ENCODE measurements around the gene COG4.
"Not testable (repeated sequence)": the region's sequence is repeated elsewhere in the genome, so short reads cannot be mapped to it uniquely, and the experiment has no call there.

Gene COG4

DNA sequence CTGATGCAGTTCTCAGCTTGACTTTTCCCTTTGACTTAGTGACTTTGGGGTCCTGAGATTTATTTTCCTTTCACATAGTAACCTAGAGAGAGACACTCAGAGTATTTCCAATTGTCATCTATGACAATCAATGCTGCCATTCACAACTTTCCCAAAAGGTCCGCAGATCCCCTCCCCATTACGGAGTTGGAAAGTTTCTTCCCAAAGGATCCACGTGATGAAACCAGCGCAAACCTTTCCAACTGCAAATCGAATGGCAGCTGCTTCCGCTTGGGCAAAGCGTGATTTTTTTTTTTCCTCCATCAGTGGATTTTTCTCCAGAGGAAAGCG is 69.5 kb downstream of the COG4 start:
- no peak for DNase-seq

DNA sequence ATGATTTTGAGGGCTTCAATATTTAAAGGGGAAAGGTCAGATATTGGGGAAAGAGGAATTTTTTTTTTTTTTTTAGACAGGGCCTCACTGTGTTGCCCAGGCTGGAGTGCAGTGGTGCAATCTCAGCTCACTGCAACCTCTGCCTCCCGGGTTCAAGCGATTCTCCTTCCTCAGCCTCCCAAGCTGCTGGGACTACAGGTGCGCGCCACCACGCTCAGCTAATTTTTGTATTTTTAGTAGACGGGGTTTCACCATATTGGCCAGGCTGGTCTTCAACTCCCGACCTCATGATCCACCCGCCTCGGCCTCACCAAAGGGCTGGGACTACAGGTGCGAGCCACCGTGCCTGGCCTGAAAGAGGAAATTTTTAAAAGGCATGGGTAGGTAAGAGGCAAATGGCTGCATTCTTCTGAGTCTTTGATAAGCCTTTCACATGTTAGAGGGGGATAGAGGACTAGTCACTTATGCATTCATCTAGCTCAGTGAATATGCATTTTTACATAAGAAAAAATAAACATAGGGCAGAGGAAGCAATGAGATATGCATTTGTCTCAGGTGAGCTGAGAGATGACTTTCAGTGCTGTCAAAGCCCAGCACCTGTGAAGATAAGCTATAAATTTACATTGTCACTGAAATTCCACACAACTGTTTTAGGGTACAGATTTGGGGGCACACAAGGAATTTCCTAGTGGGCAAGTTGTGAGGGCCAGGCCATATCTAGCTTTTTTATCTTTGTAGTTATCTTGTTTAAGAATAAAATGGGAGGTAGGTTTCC is 70.0 kb downstream of the COG4 start:
- DNase-seq = no peak

DNA sequence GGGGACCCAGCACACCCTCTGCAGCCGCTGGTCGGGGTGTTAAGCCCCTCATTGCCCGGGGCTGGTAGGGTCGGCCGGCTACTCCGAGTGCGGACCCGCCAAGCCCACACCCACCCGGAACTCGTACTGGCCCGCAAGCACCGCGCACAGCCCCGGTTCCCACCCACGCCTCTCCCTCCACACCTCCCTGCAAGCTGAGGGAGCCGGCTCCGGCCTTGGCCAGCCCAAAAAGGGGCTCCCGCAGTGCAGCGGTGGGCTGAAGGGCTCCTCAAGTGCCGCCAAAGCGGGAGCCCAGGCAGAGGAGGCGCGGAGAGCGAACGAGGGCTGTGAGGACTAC is 72.4 kb downstream of the COG4 start:
- DNase-seq = not testable (repeated sequence)

DNA sequence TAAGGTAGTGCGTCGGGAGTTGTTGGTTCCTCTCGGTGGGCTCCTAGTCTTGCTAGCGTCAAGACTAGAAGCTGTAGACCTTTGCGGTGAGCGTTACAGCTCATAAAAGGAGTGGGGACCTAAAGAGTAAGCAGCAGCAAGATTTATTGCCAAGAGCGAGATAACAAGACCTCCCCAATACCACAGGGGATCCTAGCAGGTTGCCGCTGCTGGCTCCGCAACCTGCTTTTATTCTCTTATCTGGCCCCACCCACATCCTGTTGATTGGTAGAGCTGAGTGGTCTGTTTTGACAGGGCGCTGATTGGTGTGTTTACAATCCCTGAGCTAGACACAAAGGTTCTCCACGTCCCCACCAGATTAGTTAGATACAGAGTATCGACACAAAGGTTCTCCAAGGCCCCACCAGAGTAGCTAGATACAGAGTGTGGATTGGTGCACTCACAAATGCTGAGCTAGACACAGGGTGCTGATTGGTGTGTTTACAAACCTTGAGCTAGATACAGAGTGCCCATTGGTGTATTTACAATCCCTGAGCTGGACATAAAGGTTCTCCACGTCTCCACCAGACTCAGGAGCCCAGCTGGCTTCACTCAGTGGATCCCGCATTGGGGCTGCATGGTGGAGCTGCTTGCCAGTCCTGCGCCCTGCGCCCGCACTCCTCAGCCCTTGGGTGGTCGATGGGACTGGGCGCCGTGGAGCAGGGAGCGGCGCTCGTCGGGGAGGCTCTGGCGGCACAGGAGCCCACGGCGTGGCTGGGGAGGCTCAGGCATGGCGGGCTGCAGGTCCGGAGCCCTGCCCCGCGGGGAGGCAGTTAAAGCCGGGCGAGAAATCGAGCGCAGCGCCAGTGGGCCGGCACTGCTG is 73.0 kb downstream of the COG4 start:
- not testable (repeated sequence) for DNase-seq

DNA sequence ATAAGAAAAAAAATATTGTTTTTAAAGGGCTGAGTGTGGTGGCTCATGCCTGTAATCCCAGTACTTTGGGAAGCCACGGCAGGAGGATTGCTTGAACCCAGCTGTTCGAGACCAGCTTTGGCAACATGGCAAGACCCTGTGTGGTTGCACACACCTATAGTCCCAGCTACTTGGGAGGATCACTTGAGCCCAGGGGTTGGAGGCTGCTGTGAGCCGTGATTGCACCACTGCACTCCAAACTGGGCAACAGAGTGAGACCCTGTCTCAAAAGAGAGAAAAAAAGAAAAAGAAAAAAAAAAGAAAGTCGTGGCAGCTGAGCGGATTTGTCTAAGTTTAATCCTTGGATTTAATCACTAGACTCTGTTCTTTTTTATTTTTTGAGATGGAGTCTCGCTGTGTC is 75.3 kb downstream of the COG4 start:
- DNase-seq = no peak

DNA sequence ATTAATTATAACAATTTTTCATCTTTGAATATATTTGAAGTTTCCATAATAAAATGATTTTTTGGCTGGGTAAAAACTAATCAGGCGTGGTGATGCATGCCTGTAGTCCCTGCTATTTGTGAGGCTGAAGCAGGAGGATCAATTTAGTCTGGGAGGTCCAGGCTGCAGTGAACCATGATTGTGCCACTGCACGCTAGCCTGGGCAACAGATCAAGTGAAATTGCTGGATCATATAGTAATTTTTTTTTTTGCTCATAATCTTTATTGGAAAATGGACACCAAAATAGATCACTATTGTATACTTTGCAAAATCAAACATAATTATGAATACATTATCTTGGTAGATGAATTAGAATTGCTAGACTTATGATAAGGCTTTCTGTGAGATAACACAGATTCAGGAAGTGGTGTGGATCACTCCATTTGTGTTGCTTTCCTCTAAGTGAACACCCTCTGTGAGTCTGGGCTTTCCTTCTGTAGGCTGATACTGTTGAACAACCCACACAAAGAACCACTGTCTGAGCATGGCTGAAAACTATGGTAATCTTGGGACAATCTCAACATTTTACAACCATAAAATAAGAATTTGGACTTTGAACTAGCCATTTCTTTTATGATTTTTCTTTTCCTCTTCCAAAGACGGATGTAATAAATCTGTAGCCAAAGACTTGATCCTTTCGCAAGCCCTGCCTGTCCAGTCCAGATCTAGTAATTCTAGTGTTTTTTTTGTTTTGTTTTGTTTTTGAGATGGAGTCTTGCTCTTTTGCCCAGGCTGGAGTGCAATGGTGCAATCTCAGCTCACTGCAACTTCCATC is 78.9 kb downstream of the COG4 start:
- DNase-seq = no peak

DNA sequence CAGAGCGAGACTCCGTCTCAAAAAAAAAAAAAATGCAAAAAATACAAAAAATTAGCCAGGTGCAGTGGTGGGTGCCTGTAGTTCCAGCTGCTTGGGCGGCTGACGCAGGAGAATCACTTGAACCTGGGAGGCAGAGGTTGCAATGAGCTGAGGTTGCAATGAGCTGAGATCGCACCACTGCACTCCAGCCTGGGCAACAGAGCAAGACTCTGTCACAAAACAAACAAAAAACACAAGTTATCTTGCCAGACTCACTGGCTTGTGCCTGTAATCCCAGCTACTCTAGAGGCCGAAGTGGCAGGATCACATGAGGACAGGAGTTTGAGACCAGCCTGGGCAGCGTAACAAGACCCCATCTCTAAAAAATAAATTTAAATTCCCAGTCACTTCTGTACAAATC is 81.0 kb downstream of the COG4 start:
- DNase-seq = no peak

DNA sequence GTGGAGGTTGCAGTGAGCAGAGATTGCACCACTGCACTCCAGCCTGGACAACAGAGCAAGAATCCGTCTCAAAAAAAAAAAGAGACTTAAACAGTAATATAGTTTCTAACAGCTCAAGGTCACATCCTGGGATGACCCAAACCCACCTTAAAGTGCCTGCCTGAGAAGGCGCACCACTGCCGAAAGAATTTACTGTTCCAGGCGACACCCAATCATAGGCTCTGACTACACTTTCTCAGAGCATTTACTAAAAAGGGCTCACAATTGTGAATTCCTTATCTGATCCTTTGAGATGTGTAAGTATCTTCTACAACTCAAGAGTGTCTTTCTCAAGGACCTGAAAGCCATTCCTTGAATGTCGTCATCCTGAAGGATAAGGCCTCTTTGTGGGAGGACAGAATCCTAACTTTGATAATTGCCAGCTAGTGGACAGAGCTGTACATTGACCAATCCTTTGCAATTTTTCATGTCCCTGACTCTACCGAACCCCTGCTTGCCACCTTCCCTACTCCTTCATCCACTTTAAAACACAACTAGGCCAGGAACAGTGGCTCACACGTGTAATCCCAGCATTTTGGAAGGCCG is 81.9 kb downstream of the COG4 start:
- no peak for DNase-seq

DNA sequence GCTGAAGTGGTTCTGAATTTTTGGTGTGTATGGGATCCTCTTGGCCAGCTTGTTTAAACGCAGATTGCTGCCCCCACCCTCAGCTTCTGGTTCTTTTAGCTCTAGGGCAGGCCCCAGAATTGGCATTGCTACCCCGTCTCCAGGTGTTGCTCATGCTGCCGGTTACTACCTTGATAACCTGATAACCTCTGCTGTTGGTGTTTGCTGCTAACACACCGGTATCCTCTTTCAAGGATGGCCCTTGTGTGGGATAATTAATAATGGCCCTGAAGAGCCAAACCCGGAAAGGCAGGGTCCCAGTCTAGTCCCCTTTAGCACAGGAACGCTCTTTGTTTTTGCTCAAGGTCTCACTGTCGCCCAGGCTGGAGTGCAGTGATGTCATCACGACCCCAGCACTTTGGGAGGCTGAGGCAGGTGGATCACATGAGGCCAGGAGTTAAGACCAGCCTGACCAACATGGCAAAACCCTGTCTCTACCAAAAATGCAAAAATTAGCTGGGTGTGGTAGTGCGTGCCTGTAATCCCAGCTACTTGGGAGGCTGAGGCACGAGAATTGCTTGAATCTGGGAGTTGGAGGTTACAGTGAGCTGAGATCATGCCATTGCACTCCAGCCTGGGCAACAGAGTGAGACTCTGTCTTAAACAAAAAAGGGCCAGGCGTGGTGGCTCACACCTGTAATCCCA is 83.2 kb downstream of the COG4 start:
- DNase-seq = no peak

DNA sequence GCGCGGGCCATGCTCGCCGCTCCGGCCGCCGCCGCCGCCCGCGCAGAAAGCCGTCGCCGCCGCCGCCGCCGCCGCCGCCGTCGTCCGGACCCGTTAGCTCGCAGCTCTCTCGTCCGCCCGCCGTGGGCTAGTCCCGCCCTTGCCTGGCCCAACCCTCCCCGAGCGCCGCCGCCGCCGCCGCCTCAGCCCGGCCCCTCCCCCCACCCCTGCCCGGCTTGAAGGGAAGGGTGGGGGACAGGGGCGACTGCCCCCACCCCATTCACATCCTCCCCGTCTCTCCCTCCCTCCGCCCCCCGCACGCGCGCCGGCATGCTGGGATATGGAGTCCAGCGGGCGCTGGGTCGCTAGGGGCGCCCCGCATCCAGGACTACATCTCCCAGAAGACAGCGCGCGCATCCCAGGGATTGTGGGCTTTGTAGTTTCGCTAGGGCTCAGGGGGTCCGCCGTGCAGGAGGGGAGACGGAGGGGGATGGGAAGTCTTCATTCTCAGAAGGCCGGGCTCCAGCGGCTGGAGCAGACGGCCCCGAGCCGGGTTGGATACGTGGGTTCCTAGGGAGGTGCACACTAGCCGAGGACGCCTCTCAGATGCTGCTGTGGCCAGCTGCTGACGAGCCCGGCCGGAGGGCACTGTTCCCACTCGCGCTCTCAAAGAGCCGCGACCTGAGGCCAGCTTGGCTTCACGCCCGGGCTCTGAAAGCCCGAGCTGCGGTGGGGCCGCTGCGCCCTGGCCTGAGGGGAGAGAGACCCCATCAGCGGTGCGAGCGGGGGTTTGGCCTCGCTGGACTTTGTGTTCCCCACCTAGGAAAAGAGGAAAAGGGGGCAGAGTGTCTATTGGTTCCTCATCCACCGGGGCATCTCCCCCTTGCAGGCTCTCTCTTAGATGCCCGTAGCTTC is 84.1 kb downstream of the COG4 start, which contains the start of gene ST3GAL2:
Gene ST3GAL2 (minus strand): TSS at position 132 of the 894 bp plus-strand sequence. CDS start 40,570 bp downstream, outside the sequence.
- peak; percentile 63 for DNase-seq

DNA sequence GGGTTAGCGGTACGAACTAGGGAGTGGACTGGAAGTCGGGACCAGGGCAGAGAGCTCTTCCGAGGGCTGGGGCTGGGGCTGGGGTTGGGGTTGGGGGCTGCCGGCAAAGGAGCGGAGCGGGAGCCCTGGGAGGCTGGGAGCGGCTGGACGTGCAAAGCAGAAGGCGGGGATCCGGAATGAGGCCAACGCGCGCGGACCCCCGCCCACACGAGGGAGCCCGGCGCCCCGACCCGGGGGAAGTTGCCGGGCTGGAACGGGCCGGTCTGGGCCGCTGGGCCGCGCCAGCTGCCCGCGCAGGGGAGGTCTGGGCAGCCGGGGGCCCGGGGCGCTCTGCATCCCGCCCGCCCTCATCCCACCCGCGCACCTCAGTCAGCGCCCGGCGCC is 84.8 kb downstream of the COG4 start:
- no peak for DNase-seq

DNA sequence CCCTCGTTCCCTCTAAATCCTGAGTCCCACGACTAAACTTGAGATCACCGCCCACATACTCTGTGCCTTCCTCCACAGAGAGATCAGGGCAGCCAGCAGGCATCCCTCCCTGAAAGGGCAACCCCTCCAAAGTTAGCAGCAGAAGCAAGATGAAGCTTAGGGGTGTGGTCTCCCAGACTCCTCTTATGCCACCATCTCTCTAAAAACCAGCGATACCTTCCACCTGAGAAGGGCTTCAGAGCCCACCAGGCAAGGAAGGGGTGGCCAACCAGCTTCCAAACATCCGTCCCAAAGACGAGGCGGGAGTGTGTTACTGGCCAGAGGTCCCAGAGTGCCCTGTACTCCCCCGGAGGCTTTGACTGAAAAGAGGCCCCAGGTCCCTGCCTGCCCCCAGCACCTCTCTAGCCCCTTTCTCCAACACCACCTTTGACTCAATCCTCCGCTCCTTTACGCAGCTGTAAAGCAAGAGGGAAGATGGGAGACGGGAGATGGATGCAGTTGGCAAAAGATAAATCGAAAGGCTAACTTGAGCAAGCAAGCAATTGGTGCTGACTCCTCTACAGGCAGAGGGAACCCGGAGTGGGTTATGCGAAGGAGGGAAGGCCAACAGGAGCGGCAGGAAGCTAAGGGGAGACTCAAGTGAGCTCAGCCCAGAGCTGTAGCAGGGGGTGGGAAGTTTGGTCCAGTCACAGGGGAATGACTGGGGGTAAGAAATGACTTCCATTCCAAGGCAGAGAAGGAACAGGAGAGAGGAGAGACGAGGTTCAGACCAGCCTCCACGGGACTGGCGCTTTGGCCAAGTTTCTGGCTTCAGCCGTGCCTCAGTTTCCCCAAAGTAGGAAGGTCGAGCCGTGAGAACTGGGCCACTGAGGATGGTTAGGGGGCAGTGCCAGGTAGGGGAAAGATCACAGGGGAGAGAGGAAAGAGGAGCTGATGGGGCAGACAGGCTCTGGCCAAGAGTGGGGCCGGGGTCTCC is 85.5 kb downstream of the COG4 start:
- DNase-seq = no peak

DNA sequence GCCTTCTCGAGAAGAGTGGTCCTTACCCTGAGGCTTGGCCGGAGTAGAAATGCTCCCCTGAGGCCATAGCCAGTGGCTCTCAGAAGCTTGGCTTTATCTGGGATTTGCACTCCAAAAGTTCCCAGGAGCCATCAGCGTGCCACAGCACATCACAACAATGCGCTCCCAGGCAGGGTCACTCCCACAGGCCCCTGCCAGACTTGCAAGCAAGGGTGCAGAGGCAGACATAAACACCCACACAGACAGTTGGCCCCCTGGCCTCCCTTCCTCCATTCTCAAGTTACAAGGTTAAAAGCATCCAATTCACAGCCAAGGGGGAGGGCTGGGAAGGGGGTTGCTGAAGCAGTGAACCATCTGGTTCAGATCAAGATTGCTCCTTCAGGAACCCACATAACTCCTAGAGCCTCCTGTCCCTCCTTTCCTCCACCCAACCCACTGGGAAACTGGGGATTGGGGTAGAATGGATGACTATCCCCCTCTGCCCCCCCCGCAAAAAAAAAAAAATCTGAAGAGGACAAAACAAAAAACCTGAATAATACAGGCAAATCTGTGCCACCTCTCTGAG is 86.3 kb downstream of the COG4 start:
- no peak for DNase-seq

DNA sequence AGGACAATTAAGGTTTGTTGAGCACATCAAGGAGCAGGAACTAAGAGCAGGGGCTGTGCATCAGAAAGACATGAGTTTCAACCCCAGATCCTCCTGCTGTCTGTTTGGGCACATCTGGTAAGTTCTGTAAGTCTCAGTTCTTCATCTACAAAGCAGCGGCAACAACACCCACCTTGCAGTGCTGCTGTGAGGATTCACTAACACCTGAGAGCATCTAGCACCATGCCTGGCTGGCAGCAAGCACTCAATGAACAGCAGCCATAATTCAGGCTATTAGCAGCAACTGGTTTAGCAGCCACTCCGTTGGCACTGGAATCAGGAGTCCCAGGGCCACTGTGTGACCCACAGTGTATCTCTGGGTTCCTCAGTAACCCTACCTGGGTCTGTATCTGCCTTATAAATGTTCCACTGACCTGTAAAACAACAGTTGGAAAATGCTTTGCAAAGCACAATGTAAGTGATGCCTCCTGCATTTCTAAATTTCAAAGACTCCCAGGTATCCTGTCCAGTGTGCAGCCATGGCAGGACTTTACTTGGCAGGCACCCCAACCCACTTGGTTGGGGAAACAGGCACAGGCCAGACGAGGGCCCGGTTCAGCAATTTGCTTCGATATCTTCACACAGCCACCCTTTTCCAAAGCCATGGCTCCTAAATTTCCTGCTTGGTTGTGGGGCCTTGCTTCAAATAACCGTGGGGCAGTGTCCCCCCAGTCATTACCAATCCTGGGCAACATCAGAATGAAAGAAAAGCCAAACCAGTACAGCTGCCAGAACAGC is 88.7 kb downstream of the COG4 start:
- DNase-seq = no peak

DNA sequence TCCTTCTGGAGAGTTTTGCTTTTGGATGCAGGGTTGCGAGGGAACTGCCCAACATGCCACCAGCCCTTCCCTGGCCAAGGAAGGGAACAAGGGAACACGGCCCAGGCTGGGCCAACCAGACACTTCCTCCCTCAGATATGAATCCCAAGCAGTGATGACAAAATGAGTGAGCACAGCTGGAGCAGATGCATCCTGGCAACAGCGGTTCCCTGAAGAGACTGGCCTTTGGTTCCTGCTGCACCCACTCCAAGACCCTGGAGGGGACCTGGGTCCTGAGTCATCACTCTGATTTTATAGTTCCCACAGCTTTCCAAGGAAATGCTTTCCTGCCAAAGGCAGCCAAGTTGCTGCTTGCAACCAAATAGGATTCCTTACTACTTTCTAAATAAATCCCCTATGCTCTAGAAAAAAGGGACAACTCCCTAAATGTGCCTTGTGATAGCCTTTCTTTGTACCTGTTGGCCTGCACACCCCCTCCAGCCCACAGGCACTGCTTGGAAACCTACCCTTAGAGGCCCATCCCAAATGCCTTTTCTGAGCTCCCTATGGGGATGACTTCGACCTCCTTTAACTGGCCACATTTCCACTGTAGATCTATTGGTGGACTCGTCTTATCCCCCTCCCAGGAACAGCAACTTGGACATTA is 89.8 kb downstream of the COG4 start:
- peak; percentile 56 for DNase-seq

DNA sequence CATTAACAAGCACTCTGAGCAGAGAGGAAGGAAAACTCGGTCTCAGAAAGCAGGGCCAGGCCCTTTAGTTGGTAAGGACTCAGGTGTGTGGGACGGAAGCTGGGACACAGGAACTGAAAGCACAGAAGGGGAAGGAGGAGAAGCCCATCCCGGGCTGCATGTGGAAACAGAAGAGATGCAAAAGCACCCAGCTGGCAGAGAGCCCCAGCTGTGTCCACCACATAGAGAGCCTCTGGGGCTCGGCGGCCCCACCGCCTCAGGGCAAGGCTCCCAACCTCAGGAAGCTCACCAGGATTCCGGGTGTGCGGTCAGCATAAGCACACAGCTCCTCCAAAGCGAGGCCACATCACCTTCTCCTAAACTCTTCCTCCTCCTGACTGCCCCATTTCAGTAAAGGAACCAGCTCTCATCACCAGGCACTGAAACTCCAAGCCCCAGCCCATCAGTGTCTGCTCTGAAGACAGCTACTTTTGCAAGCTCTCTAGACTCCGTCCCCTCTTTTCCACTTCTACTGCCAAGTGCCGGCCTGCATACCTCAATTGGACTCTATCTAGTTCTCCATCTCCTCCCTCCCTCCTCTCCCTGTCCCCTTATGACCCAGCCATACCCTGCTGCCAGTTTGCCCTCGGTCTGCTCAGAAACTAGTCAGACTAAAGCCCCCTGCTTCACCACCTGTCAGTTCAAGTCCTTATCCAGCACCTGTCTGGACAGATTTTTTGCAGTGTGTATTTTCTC is 90.5 kb downstream of the COG4 start:
- peak; percentile 49 for DNase-seq

DNA sequence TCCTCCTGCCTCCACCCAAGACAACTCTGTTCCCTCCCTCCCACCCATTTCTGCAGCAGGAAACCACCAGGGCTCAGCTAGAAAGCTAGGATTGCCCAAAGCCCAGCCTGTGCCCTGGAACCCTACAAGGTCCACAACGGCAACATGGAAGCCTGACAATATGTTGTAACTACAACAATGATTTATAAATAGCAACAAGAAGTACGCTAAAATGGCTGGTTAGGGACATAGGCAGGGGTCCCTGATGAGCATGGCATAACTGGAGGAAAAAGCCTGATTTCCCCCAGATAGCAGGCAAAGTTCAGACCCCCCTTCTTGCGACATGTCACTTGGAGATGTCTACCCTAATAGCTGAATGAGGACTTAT is 91.0 kb downstream of the COG4 start:
- peak; percentile 51 for DNase-seq

All from GF-D8 (cell line).